ENCODE measurements around the gene NSD2. TPM values are rescaled to one million over a fixed set of nuclear protein-coding genes. Genes with fewer than 3 reads are reported as not detected.

Gene NSD2
- total and polyA plus RNA-seq, 9 of the 15 experiments (the other 6 are each of a cell fraction or from before 2014, with no cell fraction given), result 6.4 to 126 (median 58.8) TPM

DNA sequence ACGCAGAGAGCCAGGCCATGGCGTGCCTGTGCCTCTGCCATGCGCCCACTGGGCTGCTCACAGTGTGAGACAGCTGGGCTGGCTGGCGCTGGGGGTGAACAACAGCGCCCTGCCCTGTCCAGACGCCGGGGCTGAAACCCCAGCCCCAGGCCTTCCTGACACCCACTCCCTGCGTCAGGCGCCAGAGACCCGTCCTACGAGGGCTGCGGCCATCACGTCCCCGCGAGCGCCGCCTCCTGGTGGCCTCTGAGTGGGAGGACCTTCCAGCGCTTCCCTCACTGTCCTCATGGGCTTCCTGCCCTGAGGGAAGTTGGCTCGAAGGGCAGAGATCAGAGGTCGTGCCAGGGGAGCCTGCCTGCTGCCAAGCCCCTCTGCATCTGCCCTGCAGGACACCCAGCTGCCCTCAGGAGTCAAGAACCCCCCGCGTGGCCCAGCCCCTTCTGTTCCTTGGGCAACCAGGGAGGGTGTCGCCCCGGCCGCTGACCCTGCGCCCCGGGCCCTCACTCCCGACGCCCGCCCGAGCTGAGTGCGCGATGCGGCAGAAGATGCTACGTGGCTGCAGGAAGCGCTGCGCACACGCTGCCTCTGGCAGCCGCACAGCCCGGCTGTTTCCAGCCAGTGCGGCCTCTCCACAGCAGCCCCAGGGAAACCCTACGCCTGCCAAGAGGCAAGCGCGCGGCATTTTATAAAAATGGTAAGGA lies 121.4 kb downstream of the NSD2 start (continued):
- TF ChIP-seq ZKSCAN3 (CRISPR knock-in tag; IDR thresholded peaks at IDR 0.05) (no peak), HDAC3 (IDR thresholded peaks at IDR 0.05; ENCODE audit: borderline replicate concordance, partially characterized antibody) (no peak), ZNF41 (CRISPR knock-in tag; conservative IDR thresholded peaks at IDR 0.05) (no peak), RBM15 (IDR thresholded peaks at IDR 0.05; ENCODE audit: insufficient read depth, low read length) (no peak), HEY1 (CRISPR knock-in tag; IDR thresholded peaks at IDR 0.05; ENCODE audit: borderline replicate concordance) (no peak), E2F4 (CRISPR knock-in tag; IDR thresholded peaks at IDR 0.05; ENCODE audit: low read depth) (no peak), ZBTB33 (CRISPR knock-in tag; IDR thresholded peaks at IDR 0.05) (peak; percentile 94), OTX1 (CRISPR knock-in tag; IDR thresholded peaks at IDR 0.05) (no peak), ZBTB34 (CRISPR knock-in tag; IDR thresholded peaks at IDR 0.05) (no peak), ZNF24 (IDR thresholded peaks at IDR 0.05) (no peak), NR1H2 (CRISPR knock-in tag; IDR thresholded peaks at IDR 0.05) (no peak), TAF1 (IDR thresholded peaks at IDR 0.05; ENCODE audit: control insufficient read depth, extremely low read depth, insufficient read depth, low read length, severe bottlenecking) (no peak), TSC22D4 (tag; IDR thresholded peaks at IDR 0.05) (no peak), CBX5 (IDR thresholded peaks at IDR 0.05; ENCODE audit: borderline replicate concordance, low read depth) (no peak), ZNF436 (CRISPR knock-in tag; IDR thresholded peaks at IDR 0.05) (no peak), TEAD1 (CRISPR knock-in tag; IDR thresholded peaks at IDR 0.05) (no peak), ZNF586 (CRISPR knock-in tag; conservative IDR thresholded peaks at IDR 0.05) (no peak), FOS (IDR thresholded peaks at IDR 0.05; ENCODE audit: extremely low read depth, insufficient read length) (no peak)
- TF ChIP-seq, protein P1, sequence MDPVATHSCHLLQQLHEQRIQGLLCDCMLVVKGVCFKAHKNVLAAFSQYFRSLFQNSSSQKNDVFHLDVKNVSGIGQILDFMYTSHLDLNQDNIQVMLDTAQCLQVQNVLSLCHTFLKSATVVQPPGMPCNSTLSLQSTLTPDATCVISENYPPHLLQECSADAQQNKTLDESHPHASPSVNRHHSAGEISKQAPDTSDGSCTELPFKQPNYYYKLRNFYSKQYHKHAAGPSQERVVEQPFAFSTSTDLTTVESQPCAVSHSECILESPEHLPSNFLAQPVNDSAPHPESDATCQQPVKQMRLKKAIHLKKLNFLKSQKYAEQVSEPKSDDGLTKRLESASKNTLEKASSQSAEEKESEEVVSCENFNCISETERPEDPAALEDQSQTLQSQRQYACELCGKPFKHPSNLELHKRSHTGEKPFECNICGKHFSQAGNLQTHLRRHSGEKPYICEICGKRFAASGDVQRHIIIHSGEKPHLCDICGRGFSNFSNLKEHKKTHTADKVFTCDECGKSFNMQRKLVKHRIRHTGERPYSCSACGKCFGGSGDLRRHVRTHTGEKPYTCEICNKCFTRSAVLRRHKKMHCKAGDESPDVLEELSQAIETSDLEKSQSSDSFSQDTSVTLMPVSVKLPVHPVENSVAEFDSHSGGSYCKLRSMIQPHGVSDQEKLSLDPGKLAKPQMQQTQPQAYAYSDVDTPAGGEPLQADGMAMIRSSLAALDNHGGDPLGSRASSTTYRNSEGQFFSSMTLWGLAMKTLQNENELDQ (CRISPR knock-in tag; IDR thresholded peaks at IDR 0.05; ENCODE audit: borderline replicate concordance), result no peak

Measured in K562 (cell line).